GM21526 (cell line): ENCODE measurements around the gene DNAL4.
"Not testable (repeated sequence)": the region's sequence is repeated elsewhere in the genome, so short reads cannot be mapped to it uniquely, and the experiment has no call there.

Experiments
- ATAC-seq: cut with Tn5 transposase; IDR thresholded peaks from one replicate; pipeline ENCODE4 v1.9.1; 2021; ENCODE audit warnings: moderate library complexity; ENCODE audit not compliant: unreplicated experiment, low FRiP score

DNAL4 gene

GRCh38 chr22:38828191-38828590 lies 34.2 kb upstream of the DNAL4 start:
- no peak for ATAC-seq

GRCh38 chr22:38827510-38827909 lies 33.6 kb upstream of the DNAL4 start:
- ATAC-seq, result no peak

DNA sequence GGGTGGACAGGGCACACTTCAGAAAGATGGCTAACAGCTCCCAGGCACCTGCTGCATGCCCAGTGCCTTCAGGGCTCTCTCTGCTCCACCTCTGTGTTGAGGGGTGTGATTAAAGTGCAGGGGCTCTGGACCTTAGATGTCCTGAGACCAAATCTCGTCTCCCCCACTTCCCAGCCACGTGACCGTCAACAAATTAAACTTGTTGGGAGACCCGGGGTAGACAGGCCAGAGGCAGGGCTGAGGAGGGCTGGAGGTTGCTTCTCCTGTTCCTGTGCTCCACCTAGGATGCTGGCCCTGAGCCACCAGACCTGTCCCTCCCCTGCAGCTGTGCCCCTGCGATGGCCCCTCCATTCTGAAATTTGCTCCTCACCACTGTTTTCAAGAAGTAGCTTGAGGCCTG lies 32.9 kb upstream of the DNAL4 start:
- no peak for ATAC-seq

DNA sequence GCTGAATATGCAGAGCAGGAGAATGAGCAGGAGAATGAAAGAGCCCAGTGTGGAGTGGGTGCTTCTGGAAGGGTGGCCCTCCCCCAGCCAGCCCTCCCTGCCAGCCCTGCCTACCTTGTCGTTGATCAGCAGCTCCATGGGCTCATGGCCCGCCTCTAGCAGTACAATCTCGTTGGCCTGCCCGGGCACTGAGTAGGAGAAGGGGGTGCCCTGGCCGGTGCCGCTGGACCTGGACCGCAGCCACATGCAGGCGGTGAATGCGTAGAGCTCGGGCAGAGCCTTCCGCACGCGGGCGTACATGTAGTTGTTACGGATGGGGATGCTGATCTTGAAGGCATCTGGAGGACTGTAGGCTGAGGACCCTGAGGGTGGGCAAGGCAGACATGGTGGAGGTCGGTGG lies 32.4 kb upstream of the DNAL4 start:
- ATAC-seq, result no peak

GRCh38 chr22:38824585-38824984 lies 30.6 kb upstream of the DNAL4 start:
- no peak for ATAC-seq

DNA sequence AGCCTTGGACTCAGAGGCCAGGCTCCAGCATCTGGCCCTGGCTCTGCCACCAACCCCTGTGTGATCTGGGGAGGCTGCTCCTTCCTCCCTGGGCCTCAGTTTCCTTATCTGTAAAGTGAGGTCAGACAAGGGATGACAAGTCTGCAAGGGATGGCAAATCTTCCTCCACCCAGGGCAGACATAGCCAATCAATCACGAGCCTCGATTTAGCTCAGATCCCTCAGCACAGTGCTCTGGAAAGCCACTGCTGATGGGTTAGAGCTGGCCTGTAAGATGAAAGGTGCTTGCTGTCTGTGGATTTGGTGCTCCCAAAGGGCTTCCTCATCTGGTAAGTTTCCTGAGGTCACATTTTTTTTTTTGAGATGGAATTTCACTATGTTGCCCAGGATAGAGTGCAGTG lies 29.7 kb upstream of the DNAL4 start:
- no peak for ATAC-seq

DNA sequence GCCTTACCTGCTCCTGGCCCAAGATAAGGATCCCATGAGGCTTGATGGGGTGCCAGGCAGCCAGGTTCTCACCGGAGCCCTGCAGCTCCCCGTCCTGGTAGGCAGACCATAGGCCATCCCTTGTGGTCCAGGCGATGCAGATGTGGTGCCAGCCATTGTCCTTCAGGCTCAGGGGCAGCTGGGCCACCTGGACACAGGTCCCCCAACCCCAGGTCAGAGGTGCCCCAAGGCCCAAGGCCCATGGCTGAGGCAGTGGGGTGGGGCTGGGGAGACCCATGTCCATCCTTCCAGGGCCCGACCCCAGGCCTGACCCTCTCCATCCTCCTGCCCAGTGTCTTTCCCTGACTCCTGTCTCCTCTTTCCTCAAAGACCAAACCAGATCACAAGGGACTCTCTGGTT lies 29.1 kb upstream of the DNAL4 start:
- ATAC-seq, result no peak

DNA sequence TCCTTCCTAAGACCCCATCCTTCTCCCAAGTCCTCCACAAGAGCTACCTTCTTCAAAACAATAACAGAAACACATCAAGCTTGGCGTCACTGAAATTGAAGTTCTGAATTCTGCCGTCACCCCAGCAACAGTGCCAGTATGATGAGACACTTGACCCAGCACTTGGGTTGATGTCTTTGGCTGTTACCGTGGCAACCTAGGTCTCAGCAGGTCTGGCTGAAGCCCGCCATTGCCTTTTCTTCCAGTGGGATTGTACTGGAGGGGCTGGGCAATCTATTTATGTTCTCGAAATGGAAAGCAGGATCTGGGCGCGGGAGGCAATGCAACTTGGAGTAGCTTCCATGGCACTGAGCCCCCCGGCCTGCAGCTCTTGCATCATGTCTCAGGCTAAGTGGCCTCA lies 26.1 kb upstream of the DNAL4 start:
- no peak for ATAC-seq

DNA sequence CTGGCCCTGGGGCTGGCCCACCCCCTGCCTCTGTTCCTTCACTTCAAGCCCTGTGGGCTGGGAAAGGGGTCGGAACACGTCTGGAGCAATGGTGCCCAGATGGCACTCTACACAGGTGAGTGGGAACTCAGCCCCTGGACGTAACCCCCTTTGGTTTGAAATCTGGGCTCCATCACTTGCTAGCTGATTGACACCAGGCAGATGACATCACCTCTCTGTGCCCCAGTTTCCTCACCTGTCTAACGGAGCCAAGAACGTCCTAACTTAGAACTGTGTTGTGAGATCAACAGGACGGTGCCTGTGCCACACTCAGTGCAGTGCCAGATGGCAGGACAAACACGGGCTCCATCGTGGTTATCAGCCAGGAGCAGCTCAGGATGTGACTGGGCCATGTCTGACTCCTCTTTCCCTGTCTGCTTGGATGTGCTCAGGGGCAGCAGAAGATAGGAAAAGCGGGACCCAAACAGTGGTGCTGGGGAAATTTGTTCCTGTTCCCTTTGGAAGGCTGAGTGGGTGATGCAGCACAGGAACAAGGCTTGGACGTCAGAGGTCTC lies 25.5 kb upstream of the DNAL4 start:
- ATAC-seq, result no peak

- no peak for ATAC-seq
Observed at GRCh38 chr22:38817196-38817595, 23.3 kb upstream of the DNAL4 start.

DNA sequence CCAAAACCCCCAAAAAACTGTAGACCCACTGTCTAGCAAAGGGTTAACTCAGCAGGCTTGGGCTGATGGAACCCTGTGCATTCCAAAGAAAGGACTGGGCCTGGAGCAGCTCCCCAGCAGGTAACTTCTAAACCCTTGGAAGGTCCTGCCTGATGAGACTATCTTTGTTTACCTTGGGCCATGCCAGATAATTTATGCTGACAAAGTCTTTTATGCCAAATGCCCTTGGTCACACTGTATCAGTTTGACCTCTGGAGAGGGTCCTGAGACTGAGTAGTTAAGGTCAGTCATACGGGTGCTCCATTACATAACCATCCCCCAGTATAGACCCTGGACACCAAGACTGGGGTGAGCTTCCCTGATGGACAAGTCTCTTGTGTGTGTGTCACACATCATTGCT lies 21.9 kb upstream of the DNAL4 start:
- no peak for ATAC-seq

DNA sequence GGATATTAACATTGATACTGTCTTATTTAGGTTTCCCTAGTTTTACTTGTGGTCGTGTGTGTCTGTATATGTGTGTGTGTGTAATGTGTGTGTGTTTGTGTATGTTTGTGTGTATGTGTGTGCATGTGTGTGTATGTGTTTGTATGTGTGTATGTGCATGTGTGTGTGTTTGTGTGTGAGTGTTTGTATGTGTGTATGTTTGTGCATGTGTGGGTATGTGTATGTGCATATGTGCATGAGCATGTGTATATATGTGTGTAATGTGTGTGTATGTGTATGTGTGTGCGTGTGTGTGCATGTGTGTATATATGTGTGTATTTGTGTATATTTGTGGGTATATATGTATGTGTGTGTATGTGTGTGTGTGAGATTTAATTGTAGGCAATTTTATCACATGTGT lies 17.3 kb upstream of the DNAL4 start:
- no peak for ATAC-seq

DNA sequence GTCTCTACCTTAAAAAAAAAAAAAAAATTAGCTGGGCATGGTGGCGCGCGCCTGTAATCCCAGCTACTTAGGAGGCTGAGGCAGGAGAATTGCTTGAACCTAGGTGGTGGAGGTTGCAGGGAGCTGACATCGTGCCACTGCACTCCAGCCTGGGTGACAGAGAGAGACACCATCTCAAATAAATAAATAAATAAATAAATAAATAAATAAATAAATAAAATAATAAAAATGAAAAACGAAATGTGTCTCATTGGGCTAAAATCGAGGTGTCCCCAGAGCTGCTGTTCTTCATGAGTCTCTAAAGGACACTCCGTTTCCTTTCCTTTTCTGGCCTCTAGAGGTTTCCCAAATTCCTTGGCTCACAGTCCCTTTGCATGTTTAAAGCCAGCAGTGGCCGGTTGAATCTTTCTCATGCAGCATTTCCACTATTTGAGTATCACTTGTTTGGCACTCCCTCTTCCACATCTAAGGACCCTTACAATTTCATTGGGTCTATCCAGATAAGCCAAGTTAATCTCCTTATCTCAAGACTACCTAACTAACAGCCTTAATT lies 11.2 kb upstream of the DNAL4 start:
- not testable (repeated sequence) for ATAC-seq

GRCh38 chr22:38802671-38803121 lies 8.8 kb upstream of the DNAL4 start:
- no peak for ATAC-seq

DNA sequence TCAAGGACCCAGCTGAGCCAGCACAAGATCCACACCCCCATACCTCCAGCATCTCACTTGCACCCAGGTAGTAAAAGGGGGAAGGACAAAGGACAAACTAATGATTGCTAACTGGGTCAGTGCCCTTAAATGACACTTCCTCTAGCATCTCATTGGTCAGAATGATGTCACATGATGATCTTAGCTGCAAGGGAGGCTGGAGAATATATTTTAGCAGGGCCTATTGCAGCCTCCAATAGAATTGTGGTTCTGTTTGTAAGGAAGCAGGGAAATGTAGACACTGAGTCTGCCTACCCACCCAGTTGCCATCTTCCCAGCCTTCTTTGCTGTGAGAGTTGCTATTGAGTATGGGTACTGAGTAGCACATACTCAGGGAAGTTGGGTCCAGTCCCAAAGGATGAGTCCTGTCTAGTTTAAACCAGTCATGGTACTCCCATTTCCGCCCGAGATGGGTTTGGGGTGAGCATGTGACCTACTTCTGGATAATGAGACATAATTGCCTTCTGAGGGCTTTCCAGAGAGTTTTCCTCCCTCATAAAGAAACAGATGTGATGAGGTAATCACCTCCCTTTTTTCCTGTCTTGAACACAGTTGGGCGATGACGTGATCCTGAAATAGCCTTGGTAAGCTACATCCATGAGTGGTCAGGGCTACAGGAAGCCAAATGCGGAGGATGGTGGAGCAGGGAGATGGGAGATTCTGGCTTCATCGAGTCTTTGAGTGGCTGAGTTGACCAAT lies 5.5 kb upstream of the DNAL4 start:
- ATAC-seq, result no peak

GRCh38 chr22:38798496-38798895 lies 4.6 kb upstream of the DNAL4 start:
- ATAC-seq, result no peak

DNA sequence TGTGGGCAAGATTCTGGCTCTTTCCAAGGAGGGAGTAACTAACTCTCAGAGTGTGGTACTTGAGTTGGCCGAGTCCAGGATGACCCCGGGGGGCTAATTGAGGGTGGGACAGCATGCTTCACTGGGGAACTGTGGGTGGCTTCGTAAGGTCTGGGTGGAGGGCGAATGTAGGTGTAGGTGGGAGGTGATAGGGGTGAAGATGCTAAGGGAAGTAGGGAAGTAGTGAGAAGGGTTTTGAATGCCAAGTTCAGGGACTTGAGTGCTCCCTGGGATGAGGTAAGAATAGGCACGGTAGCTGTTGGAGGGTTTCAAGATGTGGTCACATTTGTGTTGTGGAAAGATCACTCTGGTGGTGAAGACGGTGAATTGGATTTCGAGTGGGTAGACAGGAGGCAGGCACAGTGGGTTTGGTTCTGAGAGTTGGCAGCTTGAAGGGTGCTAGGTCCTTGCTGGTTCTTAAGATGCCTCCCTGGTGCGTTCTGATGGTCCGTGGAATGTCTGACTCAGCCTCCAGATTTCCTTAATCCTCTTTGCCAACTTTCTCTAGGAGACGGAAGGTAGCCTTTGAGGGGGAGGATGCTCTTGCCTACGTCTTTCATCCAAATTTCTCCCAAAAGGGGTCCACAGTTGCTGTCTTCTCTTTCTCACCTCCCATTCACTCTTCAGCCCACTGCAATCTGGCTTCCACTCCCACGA lies 2.5 kb upstream of the DNAL4 start:
- no peak for ATAC-seq

- ATAC-seq, result no peak
Observed at GRCh38 chr22:38795569-38795968, 1.6 kb upstream of the DNAL4 start.

- no peak for ATAC-seq
Observed at GRCh38 chr22:38793317-38793716, 626 bp downstream of the DNAL4 start.

DNA sequence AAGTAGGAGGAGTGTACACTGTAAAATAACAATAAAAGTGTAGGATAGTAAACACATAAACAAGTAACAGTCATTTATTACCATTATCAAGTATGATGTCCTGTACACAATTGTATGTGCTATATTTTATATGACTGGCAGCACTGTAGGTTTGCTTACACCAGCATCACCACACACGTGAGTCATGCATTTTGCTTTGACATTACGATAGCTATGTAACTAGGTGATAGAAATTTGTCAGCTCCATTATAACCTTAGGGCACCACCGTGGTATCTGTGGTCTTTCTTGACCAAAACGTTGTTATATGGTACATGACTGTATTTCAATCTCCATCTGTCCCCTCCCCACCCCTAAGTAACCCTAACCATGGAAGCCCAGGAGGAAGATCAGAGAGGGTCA lies 1.1 kb downstream of the DNAL4 start:
- no peak for ATAC-seq

DNA sequence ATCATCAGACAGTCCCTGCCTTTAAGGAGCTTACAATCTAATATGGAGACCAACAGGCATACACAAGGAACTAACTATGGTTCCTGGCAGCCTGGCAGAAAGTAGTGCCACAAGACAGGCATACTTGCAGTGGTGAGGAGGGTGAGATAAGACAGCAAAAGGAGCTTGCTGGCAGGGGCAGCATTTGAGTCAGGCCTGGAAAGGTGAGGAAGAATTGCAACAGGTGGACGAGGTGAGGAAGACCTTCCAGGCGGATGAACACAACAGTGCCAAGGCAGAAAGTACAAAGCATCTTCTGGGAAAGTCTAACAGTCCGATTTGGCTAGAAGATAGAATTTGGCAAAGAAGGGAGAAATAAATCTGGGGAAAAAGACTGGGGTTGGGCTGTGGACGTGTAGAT lies 4.3 kb downstream of the DNAL4 start:
- ATAC-seq, result no peak

GRCh38 chr22:38788846-38789245 lies 5.1 kb downstream of the DNAL4 start:
- ATAC-seq, result no peak
